Measurements from ENCODE around the gene USP17L17.
"Not testable (repeated sequence)": the region's sequence is repeated elsewhere in the genome, so short reads cannot be mapped to it uniquely, and the experiment has no call there.

The USP17L17 gene

GRCh38 chr4:9238461-9238860 lies 5.2 kb upstream of the USP17L17 start:
- H3F3A ChIP-seq (ENCODE audit: control insufficient read depth, insufficient read depth); H3K4me2 ChIP-seq (ENCODE audit: low read length); H3K36me3 ChIP-seq (ENCODE audit: control insufficient read depth, low read length): not testable (repeated sequence)

GRCh38 chr4:9247953-9248680 lies 4.4 kb downstream of the USP17L17 start, which contains the start of gene USP17L18:
Gene USP17L18 (plus strand): TSS chr4:9248630. CDS start chr4:9248630, 0 bp downstream.
- H3K4me1 ChIP-seq (ENCODE audit: control insufficient read depth, low read length); H3K9me2 ChIP-seq (replicated peaks; ENCODE audit: control insufficient read depth, low read length); H3K79me2 ChIP-seq (ENCODE audit: control insufficient read depth, low read length); H3K27ac ChIP-seq (ENCODE audit: low read depth, low read length); H3K4me2 ChIP-seq (ENCODE audit: low read length); H3K27me3 ChIP-seq (ENCODE audit: control insufficient read depth, low read length); H3F3A ChIP-seq (ENCODE audit: control insufficient read depth, insufficient read depth); H4K20me1 ChIP-seq (ENCODE audit: control insufficient read depth, insufficient read depth, low read depth, low read length); H3K4me3 ChIP-seq (ENCODE audit: low read length); H3K36me3 ChIP-seq (ENCODE audit: control insufficient read depth, low read length); H3K9me3 ChIP-seq (ENCODE audit: control insufficient read depth, insufficient read depth, low read length): not testable (repeated sequence)

More at GRCh38 chr4:9238461-9238860, 5.2 kb upstream of the USP17L17 start:
- H3K4me3 ChIP-seq (ENCODE audit: low read length); H3K9me3 ChIP-seq (ENCODE audit: control insufficient read depth, insufficient read depth, low read length); H3K27ac ChIP-seq (ENCODE audit: low read depth, low read length); H3K4me1 ChIP-seq (ENCODE audit: control insufficient read depth, low read length); H3K79me2 ChIP-seq (ENCODE audit: control insufficient read depth, low read length); H3K27me3 ChIP-seq (ENCODE audit: control insufficient read depth, low read length); H4K20me1 ChIP-seq (ENCODE audit: control insufficient read depth, insufficient read depth, low read depth, low read length); H3K9me2 ChIP-seq (replicated peaks; ENCODE audit: control insufficient read depth, low read length): not testable (repeated sequence)

- not testable (repeated sequence) for H3K36me3 ChIP-seq (ENCODE audit: control insufficient read depth, low read length); H3K79me2 ChIP-seq (ENCODE audit: control insufficient read depth, low read length); H4K20me1 ChIP-seq (ENCODE audit: control insufficient read depth, insufficient read depth, low read depth, low read length); H3K27ac ChIP-seq (ENCODE audit: low read depth, low read length); H3K4me2 ChIP-seq (ENCODE audit: low read length); H3K27me3 ChIP-seq (ENCODE audit: control insufficient read depth, low read length); H3K4me3 ChIP-seq (ENCODE audit: low read length); H3F3A ChIP-seq (ENCODE audit: control insufficient read depth, insufficient read depth); H3K9me3 ChIP-seq (ENCODE audit: control insufficient read depth, insufficient read depth, low read length); H3K9me2 ChIP-seq (replicated peaks; ENCODE audit: control insufficient read depth, low read length); H3K4me1 ChIP-seq (ENCODE audit: control insufficient read depth, low read length)
These were observed 9.4 kb downstream of the USP17L17 start, which contains the start of gene USP17L19 for GRCh38 chr4:9253078-9253477. Gene USP17L19 (plus strand): TSS chr4:9253378. CDS start chr4:9253378, 0 bp downstream.

- H3K9me2 ChIP-seq (replicated peaks; ENCODE audit: control insufficient read depth, low read length); H3K27ac ChIP-seq (ENCODE audit: low read depth, low read length); H3K36me3 ChIP-seq (ENCODE audit: control insufficient read depth, low read length); H3K4me3 ChIP-seq (ENCODE audit: low read length); H3K27me3 ChIP-seq (ENCODE audit: control insufficient read depth, low read length); H4K20me1 ChIP-seq (ENCODE audit: control insufficient read depth, insufficient read depth, low read depth, low read length); H3K4me1 ChIP-seq (ENCODE audit: control insufficient read depth, low read length); H3K9me3 ChIP-seq (ENCODE audit: control insufficient read depth, insufficient read depth, low read length); H3K4me2 ChIP-seq (ENCODE audit: low read length); H3F3A ChIP-seq (ENCODE audit: control insufficient read depth, insufficient read depth); H3K79me2 ChIP-seq (ENCODE audit: control insufficient read depth, low read length): not testable (repeated sequence)
These were observed 14.1 kb downstream of the USP17L17 start, which contains the start of gene USP17L20 for GRCh38 chr4:9257824-9258223. Gene USP17L20 (plus strand): TSS chr4:9258124. CDS start chr4:9258124, 0 bp downstream.

- not testable (repeated sequence) for H3K27ac ChIP-seq (ENCODE audit: low read depth, low read length); H3K4me1 ChIP-seq (ENCODE audit: control insufficient read depth, low read length); H3K9me3 ChIP-seq (ENCODE audit: control insufficient read depth, insufficient read depth, low read length); H3K79me2 ChIP-seq (ENCODE audit: control insufficient read depth, low read length); H3K4me2 ChIP-seq (ENCODE audit: low read length); H3K27me3 ChIP-seq (ENCODE audit: control insufficient read depth, low read length); H3K36me3 ChIP-seq (ENCODE audit: control insufficient read depth, low read length); H3K4me3 ChIP-seq (ENCODE audit: low read length); H4K20me1 ChIP-seq (ENCODE audit: control insufficient read depth, insufficient read depth, low read depth, low read length); H3K9me2 ChIP-seq (replicated peaks; ENCODE audit: control insufficient read depth, low read length); H3F3A ChIP-seq (ENCODE audit: control insufficient read depth, insufficient read depth)
These were observed 18.9 kb downstream of the USP17L17 start, which contains the start of gene USP17L21 for GRCh38 chr4:9262572-9262971. Gene USP17L21 (plus strand): TSS chr4:9262872. CDS start chr4:9262872, 0 bp downstream.

GRCh38 chr4:9267319-9267718 lies 23.6 kb downstream of the USP17L17 start, which contains the start of gene USP17L22:
Gene USP17L22 (plus strand): TSS chr4:9267619. CDS start chr4:9267619, 0 bp downstream.
- not testable (repeated sequence) for H4K20me1 ChIP-seq (ENCODE audit: control insufficient read depth, insufficient read depth, low read depth, low read length); H3K9me2 ChIP-seq (replicated peaks; ENCODE audit: control insufficient read depth, low read length); H3K4me2 ChIP-seq (ENCODE audit: low read length); H3K4me3 ChIP-seq (ENCODE audit: low read length); H3K36me3 ChIP-seq (ENCODE audit: control insufficient read depth, low read length); H3K4me1 ChIP-seq (ENCODE audit: control insufficient read depth, low read length); H3K27ac ChIP-seq (ENCODE audit: low read depth, low read length); H3K79me2 ChIP-seq (ENCODE audit: control insufficient read depth, low read length); H3K9me3 ChIP-seq (ENCODE audit: control insufficient read depth, insufficient read depth, low read length); H3K27me3 ChIP-seq (ENCODE audit: control insufficient read depth, low read length); H3F3A ChIP-seq (ENCODE audit: control insufficient read depth, insufficient read depth)

- not testable (repeated sequence) for H3K9me3 ChIP-seq (ENCODE audit: control insufficient read depth, insufficient read depth, low read length); H3K4me2 ChIP-seq (ENCODE audit: low read length); H3K27me3 ChIP-seq (ENCODE audit: control insufficient read depth, low read length); H3K27ac ChIP-seq (ENCODE audit: low read depth, low read length); H3K36me3 ChIP-seq (ENCODE audit: control insufficient read depth, low read length); H3K4me1 ChIP-seq (ENCODE audit: control insufficient read depth, low read length); H3K4me3 ChIP-seq (ENCODE audit: low read length); H3K9me2 ChIP-seq (replicated peaks; ENCODE audit: control insufficient read depth, low read length); H3F3A ChIP-seq (ENCODE audit: control insufficient read depth, insufficient read depth); H4K20me1 ChIP-seq (ENCODE audit: control insufficient read depth, insufficient read depth, low read depth, low read length); H3K79me2 ChIP-seq (ENCODE audit: control insufficient read depth, low read length)
These were observed 28.0 kb downstream of the USP17L17 start for GRCh38 chr4:9271719-9272118.
